ENCODE data around the gene COL23A1.
A peak's percentile ranks its signal among the peaks of the same experiment; 100 is the strongest.
"Not testable (repeated sequence)": the region's sequence is repeated elsewhere in the genome, so short reads cannot be mapped to it uniquely, and the experiment has no call there.

COL23A1 gene

GRCh38 chr5:178199581-178200434 lies 390.4 kb downstream of the COL23A1 start:
- no peak for DNase-seq

- no peak for DNase-seq
These were observed 391.5 kb downstream of the COL23A1 start for GRCh38 chr5:178198706-178199105.

GRCh38 chr5:178198151-178198550 lies 392.0 kb downstream of the COL23A1 start:
- not testable (repeated sequence) for DNase-seq

GRCh38 chr5:178196986-178197385 lies 393.2 kb downstream of the COL23A1 start:
- no peak for DNase-seq

- no peak for DNase-seq
These were observed 393.8 kb downstream of the COL23A1 start for GRCh38 chr5:178196281-178196812.

- peak; percentile 22 for DNase-seq
These were observed 396.2 kb downstream of the COL23A1 start for GRCh38 chr5:178194026-178194425.

- DNase-seq: no peak
These were observed 396.9 kb downstream of the COL23A1 start for GRCh38 chr5:178193251-178193809.

GRCh38 chr5:178192787-178193186 lies 397.4 kb downstream of the COL23A1 start:
- DNase-seq: no peak

GRCh38 chr5:178192244-178192643 lies 397.9 kb downstream of the COL23A1 start:
- DNase-seq: no peak

GRCh38 chr5:178191661-178192060 lies 398.5 kb downstream of the COL23A1 start:
- DNase-seq: no peak

GRCh38 chr5:178189433-178189832 lies 400.8 kb downstream of the COL23A1 start:
- DNase-seq: no peak
